Caki2 (cell line): Measurements from ENCODE around the gene BCAS3. TPM values are rescaled to one million over a fixed set of nuclear protein-coding genes. Genes with fewer than 3 reads are reported as not detected.
"Not testable (repeated sequence)": the region's sequence is repeated elsewhere in the genome, so short reads cannot be mapped to it uniquely, and the experiment has no call there.

Source experiments
- DNase-seq: peaks from one replicate; pipeline ENCODE4 v3.0.0-alpha.2; 2015; ENCODE audit warnings: low read depth
- in situ Hi-C: cut with HindIII; loops from 2 replicates; pipeline ENCODE4 v1.10.0; 2016; ENCODE audit warnings: low sequenced_read_pairs, low pct_unique_long_range_greater_than_20kb, mixed read lengths
- total RNA-seq: library from RNA; depleted of rRNA; stranded (reverse); fragments of >200 nt; shearing (Covaris generic); gene quantifications from 2 replicates; pipeline ENCODE4 v1.2.3, GENCODE V29; 2014; ENCODE audit warnings: low replicate concordance

BCAS3 gene
- total RNA-seq, 1 experiment from 2014 or later = 10.3 TPM

GRCh38 chr17:61230972-61231820 is 553.5 kb downstream of the BCAS3 start:
- in situ Hi-C loops = no loop called here
- no peak for DNase-seq

- DNase-seq = no peak
- in situ Hi-C loops = no loop called here
Observed at GRCh38 chr17:61232871-61233270, 555.2 kb downstream of the BCAS3 start.

GRCh38 chr17:61233991-61234750 is 556.5 kb downstream of the BCAS3 start:
- DNase-seq = no peak
- in situ Hi-C loops = no loop called here

GRCh38 chr17:61235001-61235826 is 557.6 kb downstream of the BCAS3 start:
- in situ Hi-C loops = no loop called here
- no peak for DNase-seq

- DNase-seq = no peak
- in situ Hi-C loops = no loop called here
Observed at GRCh38 chr17:61235827-61236197, 558.2 kb downstream of the BCAS3 start.

GRCh38 chr17:61237275-61237674 is 559.6 kb downstream of the BCAS3 start:
- no peak for DNase-seq
- in situ Hi-C loops = no loop called here

GRCh38 chr17:61238455-61238933 is 560.8 kb downstream of the BCAS3 start:
- in situ Hi-C loops = no loop called here
- peak; percentile 27 for DNase-seq

GRCh38 chr17:61239327-61239726 is 561.7 kb downstream of the BCAS3 start:
- in situ Hi-C loops = no loop called here
- no peak for DNase-seq

GRCh38 chr17:61239953-61240352 is 562.3 kb downstream of the BCAS3 start:
- in situ Hi-C loops = no loop called here
- no peak for DNase-seq

- no peak for DNase-seq
- in situ Hi-C loops = no loop called here
Observed at GRCh38 chr17:61240851-61241468, 563.3 kb downstream of the BCAS3 start.

- DNase-seq, in situ Hi-C loops: not testable (repeated sequence)
Observed at GRCh38 chr17:61244988-61245387, 567.3 kb downstream of the BCAS3 start.

GRCh38 chr17:61245706-61246135 is 568.1 kb downstream of the BCAS3 start:
- no peak for DNase-seq
- in situ Hi-C loops = no loop called here

GRCh38 chr17:61247439-61247838 is 569.8 kb downstream of the BCAS3 start:
- in situ Hi-C loops = no loop called here

GRCh38 chr17:61248399-61248798 is 570.7 kb downstream of the BCAS3 start:
- DNase-seq = no peak
- in situ Hi-C loops = no loop called here

More at GRCh38 chr17:61247439-61247838, 569.8 kb downstream of the BCAS3 start:
- DNase-seq = no peak

- in situ Hi-C loops = no loop called here
- no peak for DNase-seq
Observed at GRCh38 chr17:61249649-61250299, 572.1 kb downstream of the BCAS3 start.

- no peak for DNase-seq
Observed at GRCh38 chr17:61250335-61250890, 572.8 kb downstream of the BCAS3 start.

More at GRCh38 chr17:61250335-61250890, 572.8 kb downstream of the BCAS3 start:
- in situ Hi-C loops = no loop called here
